Measurements from ENCODE around the gene PPIL1.

PPIL1 gene

DNA sequence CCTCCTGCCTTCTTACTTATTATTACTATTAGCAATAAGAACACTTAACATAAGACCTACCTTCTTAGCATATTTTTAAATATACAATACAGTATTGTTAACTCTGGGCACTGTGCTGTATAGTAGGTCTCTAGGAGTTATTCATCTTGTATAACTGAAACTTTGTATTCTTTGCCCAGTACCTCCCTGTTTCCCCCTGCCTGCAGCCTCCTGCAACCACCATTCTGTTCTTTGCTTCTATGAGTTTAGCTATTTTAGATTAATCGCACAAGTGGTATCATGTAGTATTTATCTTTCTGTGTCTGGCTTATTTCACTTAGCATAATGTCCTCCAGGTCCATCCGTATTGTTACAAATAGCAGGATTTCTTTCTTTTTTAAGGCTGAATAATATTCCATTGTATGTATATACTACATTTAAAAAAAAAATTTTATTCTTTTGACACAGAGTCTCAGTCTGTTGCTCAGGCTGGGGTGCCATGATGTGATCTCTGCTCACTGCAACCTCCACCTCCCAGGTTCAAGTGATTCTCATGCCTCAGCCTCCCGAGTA, 15.6 kb upstream of the PPIL1 start:
- DNase-seq: no peak

DNA sequence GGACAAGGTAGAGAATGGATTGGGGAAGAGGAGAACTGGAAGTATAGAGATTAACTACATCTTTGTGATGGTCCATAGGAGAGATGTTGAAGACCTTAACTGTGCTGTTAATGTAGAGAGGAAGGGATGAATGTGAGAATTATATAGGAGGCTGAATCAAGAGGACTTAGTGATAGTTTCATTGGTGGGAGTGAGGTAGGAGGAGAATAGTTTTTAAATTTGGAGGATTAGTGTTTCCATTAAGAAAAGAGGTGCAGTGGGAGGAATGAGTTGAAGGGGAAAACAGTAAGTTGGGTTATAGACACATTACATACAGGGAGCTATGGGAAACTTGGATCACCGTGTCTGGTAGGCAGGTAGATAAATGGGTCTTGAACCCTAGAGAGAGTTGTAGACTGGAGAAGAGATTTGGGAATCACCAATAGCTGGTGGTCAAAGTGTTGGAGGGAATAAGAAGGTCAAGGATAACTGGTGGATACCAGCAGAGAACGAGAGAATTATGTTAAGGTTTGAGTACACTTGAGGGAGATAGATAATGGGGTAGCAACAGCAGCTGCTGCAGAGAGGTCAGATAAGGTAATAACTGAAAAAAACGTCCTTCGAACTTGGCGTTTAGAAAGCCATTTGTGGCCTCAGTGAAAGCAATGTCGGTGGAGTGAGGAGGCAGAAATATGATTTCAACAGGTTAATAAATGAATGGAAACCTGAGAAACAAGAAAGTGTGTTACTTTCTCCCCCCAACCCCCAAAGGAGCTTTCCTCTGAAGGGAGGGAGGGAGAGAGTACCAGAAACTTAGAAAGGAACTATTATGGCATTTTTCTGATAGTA, 14.3 kb upstream of the PPIL1 start:
- DNase-seq: no peak

DNA sequence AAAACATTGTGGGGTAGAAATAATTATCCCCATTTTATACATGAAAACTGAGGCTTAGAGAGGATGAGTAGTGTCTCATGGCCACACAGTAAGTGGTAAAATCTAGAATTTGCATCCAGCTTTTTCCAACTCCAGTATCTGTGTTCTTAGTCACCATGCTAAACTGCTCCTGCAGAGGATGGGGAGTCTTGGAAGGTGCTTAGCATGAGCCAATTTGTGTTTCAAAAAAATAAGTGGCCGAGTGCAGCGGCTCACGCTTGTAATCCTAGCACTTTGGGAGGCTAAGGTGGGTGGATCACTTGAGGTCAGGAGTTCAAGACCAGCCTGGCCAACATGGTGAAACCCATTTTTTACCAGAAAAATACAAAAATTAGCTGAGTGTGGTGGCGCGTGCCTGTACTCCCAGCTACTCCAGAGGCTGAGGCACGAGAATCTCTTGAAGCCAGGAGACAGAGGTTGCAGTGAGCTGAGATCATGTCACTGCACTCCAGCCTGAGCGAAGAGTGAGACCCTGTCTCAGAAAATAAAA, 13.6 kb upstream of the PPIL1 start:
- DNase-seq: no peak

DNA sequence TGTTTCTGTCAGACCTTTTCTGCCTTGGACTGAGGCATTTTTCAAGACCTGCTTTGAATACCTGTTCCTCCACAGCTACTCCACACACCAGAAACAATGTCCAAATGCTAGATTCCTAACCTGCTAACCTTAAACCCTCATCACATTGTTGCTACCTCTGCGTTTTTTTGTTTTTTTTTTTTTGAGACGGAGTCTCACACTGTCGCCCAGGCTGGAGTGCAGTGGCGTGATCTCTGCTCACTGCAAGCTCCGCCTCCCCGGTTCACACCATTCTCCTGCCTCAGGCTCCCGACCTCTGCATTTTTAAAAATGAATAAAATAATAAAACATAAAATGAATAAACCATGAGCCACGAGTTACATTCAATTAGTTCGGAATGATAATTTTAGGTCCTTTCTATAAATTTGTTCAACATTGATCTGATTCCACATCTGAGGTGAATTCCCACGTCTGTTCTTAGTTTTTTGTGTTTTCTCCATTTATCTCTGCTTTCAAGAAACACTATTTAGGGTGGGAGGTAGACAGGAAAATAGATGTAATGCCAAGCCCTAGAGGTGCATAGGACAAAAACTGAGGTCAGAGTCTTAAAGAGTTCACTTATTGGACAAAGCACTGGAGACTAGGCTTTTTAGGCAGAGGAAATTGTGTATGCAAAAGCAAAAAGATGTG, 12.5 kb upstream of the PPIL1 start:
- DNase-seq: no peak

DNA sequence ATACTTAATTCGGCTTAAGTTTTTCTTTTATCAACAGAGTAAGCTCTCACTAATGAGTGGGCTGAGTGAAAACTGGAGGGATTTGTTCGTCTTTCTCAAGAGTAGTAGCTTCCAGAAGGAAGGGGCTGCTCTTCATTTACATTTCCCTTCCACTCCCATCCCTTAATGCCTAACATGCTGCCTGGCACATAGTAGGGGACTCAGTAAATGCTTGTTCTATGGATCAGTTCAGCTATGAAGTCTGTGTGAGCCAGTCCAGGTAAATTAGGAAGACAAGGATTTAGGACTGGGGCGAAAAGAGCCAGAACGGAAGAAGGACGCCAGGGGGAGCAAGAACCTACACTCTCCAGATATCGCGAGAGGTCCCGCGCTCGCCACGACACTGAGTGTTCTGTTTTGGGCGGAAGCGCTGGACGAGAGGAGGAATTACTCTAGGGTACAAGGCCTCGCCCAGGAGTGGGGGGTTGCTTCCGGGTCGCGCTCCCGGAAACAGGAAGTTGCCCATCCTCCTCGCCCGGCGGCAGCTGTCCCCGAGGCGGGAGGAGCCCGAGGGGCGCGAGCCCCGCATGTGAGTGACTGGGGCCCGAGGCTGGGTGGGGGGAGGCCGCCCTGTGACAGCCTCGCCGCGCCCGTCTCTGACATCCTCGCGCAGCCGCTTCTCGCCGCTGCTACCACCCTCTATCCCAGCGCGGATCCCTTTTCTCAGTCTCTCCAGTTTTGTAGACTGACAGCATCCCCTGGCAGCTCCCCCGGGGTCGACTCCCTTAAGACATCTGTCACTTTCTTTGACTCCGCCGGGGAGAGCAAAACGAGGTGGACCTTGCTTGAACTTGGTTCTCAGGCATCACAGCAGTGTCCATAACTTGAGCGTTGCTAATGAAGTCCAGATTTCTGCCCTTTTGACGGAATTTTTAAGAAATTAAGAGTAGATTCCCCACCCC, 11.1 kb upstream of the PPIL1 start, which contains the start of gene C6orf89:
TSS of gene C6orf89 (plus strand) at position 492 of the 941 bp plus-strand sequence. CDS start 13,493 bp downstream, outside the sequence.
- DNase-seq: peak; percentile 53 to 99 (median 96)

DNA sequence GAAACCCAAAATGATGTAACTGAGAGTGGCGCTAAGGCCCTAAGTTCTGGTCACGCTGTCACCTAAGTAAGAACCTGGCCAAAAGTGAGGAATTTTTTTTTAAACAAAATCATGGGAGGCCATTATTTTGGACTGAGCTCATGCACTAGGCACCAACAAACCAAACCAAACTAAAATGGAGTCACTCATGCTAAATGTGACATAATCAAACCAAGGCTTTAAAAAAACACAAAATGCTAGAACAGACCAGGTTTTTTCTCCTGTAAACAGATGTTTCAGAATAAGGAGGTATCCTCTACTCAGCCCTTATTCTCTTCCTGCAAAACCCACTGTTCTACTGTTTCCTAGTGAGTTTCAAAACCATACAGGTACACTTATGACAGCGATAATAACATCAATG, 10.0 kb upstream of the PPIL1 start:
- DNase-seq: no peak

DNA sequence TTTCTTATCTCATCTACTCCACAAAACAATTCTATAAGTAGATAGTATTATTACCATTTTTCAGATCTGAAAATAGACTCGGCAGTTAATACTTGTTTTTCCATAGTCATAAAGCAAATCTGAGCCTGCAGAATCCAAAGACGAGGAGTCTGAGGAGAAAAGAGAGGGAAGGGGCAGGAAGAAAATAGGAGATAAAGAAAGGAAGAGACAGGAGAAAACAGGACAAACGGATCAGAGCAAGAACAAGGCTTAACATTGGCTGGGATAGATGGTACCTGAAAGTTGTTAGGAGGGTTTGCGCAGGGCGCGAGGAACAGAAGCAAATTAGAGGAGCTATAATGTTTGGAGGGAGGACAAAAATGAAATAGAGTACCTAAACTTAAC, 639 bp upstream of the PPIL1 start:
- DNase-seq: no peak

DNA sequence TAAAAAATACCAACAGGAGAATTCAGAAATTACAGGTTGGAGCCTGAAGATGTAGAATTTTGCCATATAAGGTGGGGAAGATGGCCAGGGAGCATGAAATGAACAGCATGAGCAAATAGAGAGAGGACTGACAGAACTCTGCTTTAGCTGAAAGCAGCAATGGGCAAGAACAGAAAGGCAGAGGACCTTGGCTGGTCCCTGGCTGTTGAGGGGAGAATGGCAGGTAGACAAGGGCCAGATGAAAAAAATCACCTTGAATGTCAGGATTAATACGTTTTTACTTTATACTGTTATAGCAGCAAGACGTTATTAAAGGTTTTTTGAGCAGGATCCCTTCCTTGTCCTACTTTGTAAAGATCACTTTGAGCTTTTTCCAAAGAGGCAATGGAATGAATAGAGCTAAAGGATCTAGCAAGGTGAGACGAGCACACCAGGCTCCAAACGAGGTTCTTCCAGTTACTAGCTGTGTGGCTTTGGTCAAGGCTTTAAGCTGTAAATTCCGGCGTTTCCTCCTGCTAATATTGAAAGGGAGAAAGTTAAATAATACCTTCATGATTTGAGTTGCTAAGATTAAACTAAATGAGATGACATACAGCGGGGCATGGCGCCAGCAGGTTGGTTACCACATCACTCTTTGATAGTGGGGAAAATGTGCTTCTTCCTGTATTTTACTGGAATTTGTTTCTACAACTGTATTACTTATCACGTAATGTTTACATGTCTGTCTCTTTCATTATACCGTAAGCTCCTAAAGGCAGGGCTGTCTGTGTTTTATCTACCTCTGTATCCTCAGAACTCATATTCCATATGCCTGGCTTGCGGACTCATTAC, 776 bp downstream of the PPIL1 start:
- peak in 1 of 58 donors; percentile 19 for DNase-seq

DNA sequence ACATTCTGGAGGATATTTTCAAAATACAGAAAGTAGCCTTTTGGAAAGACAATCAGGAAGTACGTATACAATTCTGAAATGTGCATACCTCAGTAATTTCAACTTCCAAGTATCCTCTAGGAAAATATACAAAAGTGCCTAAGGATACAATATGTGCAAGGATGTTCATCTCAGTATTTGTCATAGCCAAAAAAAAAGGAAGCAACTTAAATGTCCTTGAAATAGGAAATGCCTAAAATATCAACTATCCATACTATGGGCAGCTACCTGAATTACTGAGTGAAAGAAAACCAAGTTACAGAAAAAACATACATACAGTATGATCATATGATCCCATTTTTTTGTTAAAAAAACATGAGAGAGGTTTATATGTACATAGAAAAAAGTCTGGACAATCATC, 1.5 kb downstream of the PPIL1 start:
- DNase-seq: no peak

DNA sequence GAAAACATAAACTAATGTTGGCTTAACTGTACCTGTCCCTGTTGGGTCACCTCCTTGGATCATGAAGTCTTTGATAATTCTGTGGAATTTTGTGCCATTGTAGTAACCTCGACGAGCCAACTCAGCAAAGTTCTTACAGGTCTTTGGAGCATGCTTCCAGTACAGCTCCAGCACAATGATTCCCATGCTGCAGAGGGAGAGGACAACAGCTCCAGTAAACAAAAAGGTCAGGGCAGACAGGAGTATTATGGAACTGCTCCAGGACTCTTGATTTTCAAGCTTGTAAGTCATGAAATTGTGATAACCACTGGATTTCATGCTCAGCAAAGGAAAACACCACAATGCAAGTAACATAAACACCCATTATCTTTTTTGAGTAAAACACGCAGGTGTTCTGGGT, 2.9 kb downstream of the PPIL1 start:
- DNase-seq: no peak

DNA sequence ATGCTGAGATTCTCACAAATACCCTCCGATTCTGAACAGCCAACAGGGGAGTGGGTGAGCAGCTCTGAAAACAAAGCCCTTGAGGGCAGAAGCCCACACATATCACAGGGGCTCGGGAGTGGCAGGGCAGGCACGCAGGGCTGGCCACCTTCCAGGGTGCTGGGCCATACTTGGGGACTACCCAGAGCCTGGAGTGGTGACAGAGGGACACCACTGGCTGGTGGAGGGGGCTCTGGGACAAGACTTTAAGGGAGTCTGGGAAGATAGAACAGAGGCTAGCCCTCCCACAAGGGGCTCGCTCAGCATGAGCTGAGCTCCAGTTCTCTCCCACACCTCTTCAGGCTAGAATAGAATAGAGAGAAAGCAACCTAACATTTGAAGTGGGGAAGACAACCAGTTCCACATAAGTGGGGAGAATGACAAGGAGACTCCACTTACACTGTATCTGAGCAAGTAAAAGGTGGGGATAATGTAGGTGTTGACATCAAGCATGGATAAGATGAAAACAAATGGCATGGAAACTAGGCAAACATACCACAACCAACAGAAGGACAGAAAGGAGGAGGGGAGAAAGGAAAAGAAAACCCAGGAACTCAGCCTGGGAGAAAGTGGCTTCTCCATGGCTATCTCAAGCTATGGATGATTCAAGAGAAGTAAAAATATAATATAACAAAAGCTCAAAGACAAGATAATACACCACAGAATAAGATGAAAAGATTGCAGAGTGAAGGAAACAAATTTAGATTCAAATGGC, 7.0 kb downstream of the PPIL1 start:
- DNase-seq: no peak

DNA sequence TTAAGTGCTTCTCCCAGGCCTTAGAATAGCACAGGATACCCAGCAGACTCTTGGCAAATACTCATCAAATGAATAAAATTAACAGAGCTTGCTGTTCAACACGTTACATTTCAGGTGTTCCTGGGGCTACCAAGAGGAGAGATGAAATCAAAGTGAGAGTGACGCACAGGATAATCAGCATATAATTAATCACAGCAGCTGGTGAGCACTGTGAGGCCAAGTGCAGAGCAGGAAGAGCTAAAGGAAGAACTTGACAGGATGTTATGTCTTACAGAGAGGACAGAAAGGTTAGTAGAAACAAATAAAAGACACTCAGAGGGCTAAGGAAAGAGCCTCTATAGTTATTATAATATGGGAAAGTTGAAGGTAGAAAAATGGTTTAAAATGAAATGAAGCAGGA, 8.8 kb downstream of the PPIL1 start:
- no peak for DNase-seq

DNA sequence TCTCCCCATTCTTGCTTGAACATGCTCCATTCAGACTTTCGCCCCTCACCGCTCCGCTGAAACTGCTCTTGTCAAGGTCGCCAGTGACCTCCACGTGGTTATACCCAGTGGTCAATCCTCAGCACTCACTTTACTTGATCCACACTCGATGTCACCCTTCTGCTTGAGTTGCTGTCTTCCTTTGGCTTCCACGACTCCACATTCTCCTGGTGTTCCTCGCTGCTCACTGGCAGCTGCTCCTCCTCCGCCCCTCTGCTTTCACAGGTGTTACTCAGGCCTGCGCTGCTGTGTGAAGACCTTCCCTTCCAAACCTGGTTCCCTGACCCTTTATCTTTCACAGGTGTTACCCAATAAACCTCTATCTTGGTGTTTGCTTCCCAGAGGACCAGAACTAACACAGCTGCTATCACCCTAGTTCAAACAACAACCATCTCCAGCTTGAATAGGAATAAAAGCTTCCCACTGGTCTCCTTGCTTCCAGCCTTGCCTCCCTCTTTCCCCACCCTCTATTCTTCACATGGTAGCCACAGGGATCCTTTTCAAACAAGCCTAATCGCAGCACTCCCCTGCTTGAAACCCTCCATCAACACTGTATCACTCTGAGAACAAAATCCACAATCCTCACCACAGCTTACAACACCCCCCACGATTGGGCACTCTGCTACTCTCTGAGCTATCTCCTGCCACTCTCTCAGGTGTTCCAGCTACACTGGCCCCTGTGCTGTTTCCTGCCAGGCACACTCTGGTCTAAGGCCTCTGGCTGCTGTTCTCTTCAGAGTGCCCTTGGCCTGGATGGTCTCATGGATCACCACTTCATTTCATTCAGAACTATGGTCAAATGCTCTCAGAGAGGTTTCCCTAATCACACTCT, 10.7 kb downstream of the PPIL1 start:
- no peak for DNase-seq

DNA sequence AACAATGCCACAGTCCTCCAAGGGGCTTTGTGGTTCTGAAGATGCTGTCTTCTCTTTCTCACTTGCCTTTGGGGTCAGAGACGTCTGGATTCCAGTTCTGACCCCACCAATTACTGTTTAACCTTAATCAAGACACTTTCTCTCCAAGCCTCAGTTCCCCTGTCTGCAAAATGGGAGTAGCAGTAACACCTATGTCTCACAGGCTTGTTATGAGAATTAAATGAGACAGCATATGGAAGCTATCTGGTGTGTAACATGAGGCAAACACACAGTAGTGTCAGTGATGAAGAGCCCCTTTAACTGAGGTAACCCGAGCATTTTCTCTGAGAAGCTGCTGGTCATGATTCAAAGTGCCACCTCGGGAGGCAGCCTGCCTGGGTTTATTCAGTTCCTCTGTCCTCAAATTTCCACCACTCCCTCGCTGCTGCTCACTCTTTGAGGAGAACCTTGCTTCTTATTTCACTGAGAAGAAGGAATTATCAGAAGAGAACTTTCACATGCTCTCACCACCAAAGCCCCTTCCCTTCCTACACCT, 11.7 kb downstream of the PPIL1 start:
- DNase-seq: no peak

DNA sequence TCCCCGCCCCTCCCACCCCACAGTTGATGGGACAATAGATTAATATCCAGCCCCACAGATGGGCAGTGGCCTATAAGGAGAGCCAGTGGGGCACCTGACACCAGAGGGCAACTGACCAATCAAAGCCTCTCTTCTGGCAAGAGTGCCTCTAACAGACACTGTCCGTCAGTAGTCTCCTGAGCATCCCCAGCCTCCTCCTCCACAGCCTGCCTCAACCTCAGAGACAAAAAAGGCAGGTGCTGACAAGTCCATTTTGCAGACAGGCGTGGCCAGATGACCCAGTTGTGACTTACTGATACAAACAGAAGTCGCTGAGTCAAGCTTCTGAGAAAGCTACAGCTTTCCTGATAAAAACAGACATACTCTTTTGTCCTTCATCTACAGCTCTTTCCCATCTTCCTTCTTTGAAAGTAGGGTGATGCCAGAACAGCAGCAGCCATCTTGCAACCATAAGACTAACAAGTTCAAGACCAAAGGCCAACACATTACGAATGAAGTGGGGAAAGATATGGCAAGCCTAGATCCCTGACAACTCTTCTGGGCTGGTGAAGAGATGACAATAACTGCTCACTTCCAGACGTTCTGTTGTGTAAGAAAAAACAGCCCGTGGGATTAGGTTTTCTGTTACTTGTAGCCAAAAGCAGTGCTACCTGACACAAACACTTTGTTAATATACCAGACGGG, 12.3 kb downstream of the PPIL1 start:
- DNase-seq: no peak

DNA sequence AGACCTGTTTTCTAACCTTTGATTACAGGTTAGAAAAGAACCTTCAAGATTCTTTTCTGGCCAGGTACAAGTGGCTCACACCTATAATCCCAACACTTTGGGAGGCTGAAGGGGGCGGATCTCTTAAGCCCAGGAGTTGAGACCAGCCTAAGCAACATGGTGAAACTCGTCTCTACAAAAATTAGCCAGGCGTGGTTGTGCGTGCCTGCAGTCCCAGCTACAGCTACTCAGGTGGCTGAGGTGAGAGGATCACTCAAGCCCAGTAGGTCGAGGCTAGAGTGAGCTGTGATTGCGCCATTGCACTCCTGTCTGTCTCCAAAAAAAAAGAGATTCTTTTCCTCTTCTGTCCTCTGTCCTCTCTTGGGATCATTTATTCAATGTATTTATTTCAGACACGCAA, 14.5 kb downstream of the PPIL1 start:
- DNase-seq: no peak

DNA sequence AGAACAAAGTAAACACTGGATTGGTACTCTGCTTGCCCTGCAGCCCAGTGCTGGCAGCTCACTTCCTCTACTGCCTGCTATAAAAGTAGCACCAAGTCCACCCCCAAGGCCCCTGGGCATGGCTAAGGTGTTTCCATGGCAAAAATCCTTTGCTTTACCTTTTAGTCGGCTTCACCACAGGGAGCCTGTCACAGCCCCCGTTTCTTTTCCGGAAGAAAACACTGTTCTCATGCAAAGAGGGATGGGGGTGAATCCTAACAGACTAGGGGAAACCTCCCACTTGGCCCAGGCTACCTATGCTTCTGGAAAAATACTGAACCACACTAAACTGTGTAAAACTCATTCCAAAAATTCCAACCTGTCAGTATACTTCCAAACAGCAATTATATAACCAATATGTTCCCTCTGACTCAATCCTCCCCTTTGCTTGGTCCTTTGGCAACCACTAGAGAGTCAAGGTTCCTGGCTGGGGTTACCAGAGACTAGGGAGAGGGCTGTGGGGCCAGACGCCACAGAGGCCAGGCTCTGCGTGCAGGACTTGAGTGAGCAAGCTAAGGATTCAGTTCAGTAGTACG, 16.1 kb downstream of the PPIL1 start:
- DNase-seq: peak in 2 of 58 donors; percentile 21 to 34

All from anterior cingulate cortex (tissue), 58 donors.